NCI-H128 (cell line): Measurements from ENCODE around the gene CSF2RB.

ENCODE experiments used
- DNase-seq: peaks from one replicate; lab custom pipeline; 2025; ENCODE audit not compliant: unreplicated experiment; lab: John Stamatoyannopoulos, UW

The CSF2RB gene

GRCh38 chr22:36934418-36935312 is 21.2 kb downstream of the CSF2RB start:
- no peak for DNase-seq

- DNase-seq: no peak
Measured at GRCh38 chr22:36935313-36935610, 21.8 kb downstream of the CSF2RB start.

- no peak for DNase-seq
Measured at GRCh38 chr22:36935694-36936093, 22.3 kb downstream of the CSF2RB start.

- DNase-seq: no peak
Measured at GRCh38 chr22:36936362-36937116, 23.1 kb downstream of the CSF2RB start.

- no peak for DNase-seq
Measured at GRCh38 chr22:36937319-36938027, 24.0 kb downstream of the CSF2RB start.

GRCh38 chr22:36938028-36938425 is 24.6 kb downstream of the CSF2RB start:
- DNase-seq: no peak

GRCh38 chr22:36938886-36939285 is 25.5 kb downstream of the CSF2RB start:
- DNase-seq: no peak

- DNase-seq: no peak
Measured at GRCh38 chr22:36940676-36941075, 27.2 kb downstream of the CSF2RB start.

- DNase-seq: no peak
Measured at GRCh38 chr22:36942556-36942955, 29.1 kb downstream of the CSF2RB start.

- DNase-seq: no peak
Measured at GRCh38 chr22:36946421-36947158, 33.2 kb downstream of the CSF2RB start.

GRCh38 chr22:36948273-36949225 is 35.1 kb downstream of the CSF2RB start:
- no peak for DNase-seq

GRCh38 chr22:36950797-36951590 is 37.6 kb downstream of the CSF2RB start:
- DNase-seq: no peak

- DNase-seq: no peak
Measured at GRCh38 chr22:36951746-36952145, 38.3 kb downstream of the CSF2RB start.

- DNase-seq: no peak
Measured at GRCh38 chr22:36953239-36954080, 40.0 kb downstream of the CSF2RB start.

GRCh38 chr22:36954251-36955014 is 41.0 kb downstream of the CSF2RB start:
- no peak for DNase-seq

GRCh38 chr22:36955691-36956090 is 42.3 kb downstream of the CSF2RB start:
- no peak for DNase-seq

GRCh38 chr22:36958366-36958765 is 44.9 kb downstream of the CSF2RB start:
- DNase-seq: no peak
